ENCODE measurements around the gene SPPL3. TPM values are rescaled to one million over a fixed set of nuclear protein-coding genes. Genes with fewer than 3 reads are reported as not detected.
A peak's percentile ranks its signal among the peaks of the same experiment; 100 is the strongest.

The SPPL3 gene
- total and polyA plus RNA-seq, 2 experiments from 2014 or later: 20.0 to 67.3 TPM

- Histone ChIP-seq H3K27me3 (no peaks in the 10 kb centered on the region), H4K20me1 (ENCODE audit: insufficient read depth, poor library complexity, severe bottlenecking) (no peaks in the 10 kb centered on the region), H3K4me3 (no peak overlapping the region), H2AFZ (no peak overlapping the region), H3K9me3 (ENCODE audit: low read depth) (no peaks in the 10 kb centered on the region), H3K4me2 (peak overlapping the region; percentile 92), H3K4me1 (ENCODE audit: insufficient read depth) (peaks cover 21% of the 10 kb centered on the region), H3K36me3 (replicated peaks; ENCODE audit: insufficient read depth, low read depth) (no peaks in the 10 kb centered on the region), H3K9me2 (replicated peaks; ENCODE audit: insufficient read depth) (no peaks in the 10 kb centered on the region), H3K27ac (no peak overlapping the region), H3K79me2 (peaks cover 17% of the 10 kb centered on the region)
- no peak for DNase-seq (ENCODE audit: low spot score)
- 77% methylated on average over 5 of the region's 5 CpGs for WGBS (ENCODE audit: low lambda C conversion rate, missing lambda C conversion rate)
- TF ChIP-seq CTCF (IDR thresholded peaks at IDR 0.05; ENCODE audit: poor library complexity) (no peak), EZH2phosphoT487 (IDR thresholded peaks at IDR 0.05; ENCODE audit: low read depth, severe bottlenecking, unreplicated experiment) (no peak), EZH2 (IDR thresholded peaks at IDR 0.05; ENCODE audit: borderline replicate concordance) (no peak)
These were observed 179.4 kb downstream of the SPPL3 start for GRCh38 chr12:120724720-120725119.

- Histone ChIP-seq H4K20me1 (ENCODE audit: insufficient read depth, poor library complexity, severe bottlenecking) (no peaks in the 10 kb centered on the region), H3K4me1 (ENCODE audit: insufficient read depth) (peaks cover 26% of the 10 kb centered on the region), H3K79me2 (peaks cover 17% of the 10 kb centered on the region), H3K4me3 (no peak overlapping the region), H3K9me2 (replicated peaks; ENCODE audit: insufficient read depth) (no peaks in the 10 kb centered on the region), H3K36me3 (replicated peaks; ENCODE audit: insufficient read depth, low read depth) (no peaks in the 10 kb centered on the region), H3K27me3 (no peaks in the 10 kb centered on the region), H3K9me3 (ENCODE audit: low read depth) (no peaks in the 10 kb centered on the region), H2AFZ (no peak overlapping the region), H3K4me2 (no peak overlapping the region), H3K27ac (no peak overlapping the region)
- TF ChIP-seq EZH2 (IDR thresholded peaks at IDR 0.05; ENCODE audit: borderline replicate concordance) (no peak), CTCF (IDR thresholded peaks at IDR 0.05; ENCODE audit: poor library complexity) (no peak), EZH2phosphoT487 (IDR thresholded peaks at IDR 0.05; ENCODE audit: low read depth, severe bottlenecking, unreplicated experiment) (no peak)
- WGBS (ENCODE audit: low lambda C conversion rate, missing lambda C conversion rate): 96% methylated on average over 2 of the region's 2 CpGs
- DNase-seq (ENCODE audit: low spot score): no peak
These were observed 181.4 kb downstream of the SPPL3 start for GRCh38 chr12:120722784-120723183.

- H4K20me1 ChIP-seq (ENCODE audit: insufficient read depth, poor library complexity, severe bottlenecking): no peaks in the 10 kb centered on the region
- TF ChIP-seq CTCF (IDR thresholded peaks at IDR 0.05; ENCODE audit: poor library complexity): no peak
- TF ChIP-seq EZH2phosphoT487 (IDR thresholded peaks at IDR 0.05; ENCODE audit: low read depth, severe bottlenecking, unreplicated experiment): no peak
- no peak for TF ChIP-seq EZH2 (IDR thresholded peaks at IDR 0.05; ENCODE audit: borderline replicate concordance)
- peaks cover 24% of the 10 kb centered on the region for H3K79me2 ChIP-seq
- no peak overlapping the region for H3K27ac ChIP-seq
- no peaks in the 10 kb centered on the region for H3K9me3 ChIP-seq (ENCODE audit: low read depth)
- no peaks in the 10 kb centered on the region for H3K9me2 ChIP-seq (replicated peaks; ENCODE audit: insufficient read depth)
- H2AFZ ChIP-seq: no peak overlapping the region
- H3K4me2 ChIP-seq: no peak overlapping the region
- H3K4me3 ChIP-seq: no peak overlapping the region
- no peak for DNase-seq (ENCODE audit: low spot score)
- peaks cover 26% of the 10 kb centered on the region for H3K4me1 ChIP-seq (ENCODE audit: insufficient read depth)
- 89% methylated on average over 3 of the region's 3 CpGs for WGBS (ENCODE audit: low lambda C conversion rate, missing lambda C conversion rate)
- no peaks in the 10 kb centered on the region for H3K36me3 ChIP-seq (replicated peaks; ENCODE audit: insufficient read depth, low read depth)
- no peaks in the 10 kb centered on the region for H3K27me3 ChIP-seq
These were observed 182.3 kb downstream of the SPPL3 start for GRCh38 chr12:120721866-120722265.

Measured in hepatocyte (in vitro differentiated cells).